Putamen (tissue), 1 donor: Measurements from ENCODE around the gene IFIH1.

Experiments
- DNase-seq: peaks from one replicate; pipeline ENCODE4 v3.0.0-alpha.2; 2016; ENCODE audit warnings: low spot score

IFIH1 gene

DNA sequence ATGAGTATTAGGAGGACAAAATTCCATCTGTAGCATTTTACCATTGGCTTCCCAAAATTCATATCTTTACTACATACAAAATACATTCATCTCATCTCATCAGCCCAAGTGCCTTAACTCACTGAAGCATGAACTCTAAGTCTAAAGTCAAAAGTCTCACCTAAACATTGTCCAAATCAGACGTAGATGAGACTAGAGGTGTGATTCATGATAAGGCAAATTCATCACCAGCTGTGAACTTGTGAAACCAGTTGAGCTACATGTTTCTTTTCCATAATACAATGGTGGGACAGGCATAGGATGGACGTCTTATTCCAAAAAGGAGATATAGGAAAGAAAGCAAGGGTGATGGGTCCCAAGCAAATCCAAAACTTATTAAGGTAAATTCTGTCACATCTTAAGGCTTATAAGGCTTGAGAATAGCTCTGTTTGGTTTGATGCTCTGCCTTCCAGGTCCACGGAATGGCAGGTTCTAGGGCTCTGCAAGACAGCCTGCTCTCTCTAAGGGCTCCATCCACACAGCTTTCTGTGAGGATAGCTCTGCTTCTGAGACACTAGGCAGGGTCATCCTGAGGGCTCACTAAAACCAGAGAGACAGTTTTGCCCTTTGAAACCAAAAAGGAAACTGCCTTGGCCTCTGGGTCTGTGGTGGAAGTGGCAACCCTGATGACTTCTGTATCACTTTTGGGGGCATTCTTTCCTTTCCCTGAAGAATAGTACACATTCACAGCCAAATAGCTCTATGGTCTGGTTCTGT is 9.6 kb downstream of the IFIH1 start:
- no peak for DNase-seq

DNA sequence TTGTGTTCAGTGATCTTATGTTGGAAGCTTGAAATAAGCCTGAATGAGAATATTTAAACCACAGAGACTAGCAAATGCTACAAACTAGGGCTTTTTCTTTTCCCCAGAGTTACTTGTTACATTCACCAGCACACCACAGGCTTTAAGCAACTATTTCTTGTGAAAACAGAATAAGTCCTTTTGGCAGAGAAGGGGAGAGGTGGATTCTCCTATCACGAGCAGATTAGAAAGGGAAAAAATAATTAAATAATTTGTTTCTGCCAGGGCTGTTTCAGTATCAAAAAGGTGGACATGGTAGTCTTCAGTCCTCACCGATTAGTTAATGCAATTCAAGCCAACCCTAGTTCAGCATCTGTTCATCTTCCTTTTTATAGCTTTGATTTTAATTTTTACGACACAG is 12.6 kb downstream of the IFIH1 start:
- DNase-seq: no peak

DNA sequence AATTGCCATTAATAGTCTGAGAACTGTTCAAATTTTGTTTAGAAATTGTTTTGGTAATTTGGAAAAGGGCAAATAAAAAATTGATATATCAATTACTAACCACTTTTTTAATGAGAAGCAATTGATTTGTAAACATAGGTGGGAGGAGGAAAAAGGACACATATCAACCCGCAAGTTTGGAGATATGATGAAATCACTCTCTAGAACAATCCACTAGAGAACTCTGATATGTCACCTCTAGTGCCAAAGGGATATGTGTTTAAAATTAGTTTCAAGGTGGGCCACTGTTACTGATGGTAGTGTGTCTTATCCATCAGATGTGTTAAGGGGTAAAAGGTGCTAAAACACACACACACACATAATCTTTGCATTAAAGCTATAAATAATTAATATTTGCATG is 16.6 kb downstream of the IFIH1 start:
- no peak for DNase-seq

DNA sequence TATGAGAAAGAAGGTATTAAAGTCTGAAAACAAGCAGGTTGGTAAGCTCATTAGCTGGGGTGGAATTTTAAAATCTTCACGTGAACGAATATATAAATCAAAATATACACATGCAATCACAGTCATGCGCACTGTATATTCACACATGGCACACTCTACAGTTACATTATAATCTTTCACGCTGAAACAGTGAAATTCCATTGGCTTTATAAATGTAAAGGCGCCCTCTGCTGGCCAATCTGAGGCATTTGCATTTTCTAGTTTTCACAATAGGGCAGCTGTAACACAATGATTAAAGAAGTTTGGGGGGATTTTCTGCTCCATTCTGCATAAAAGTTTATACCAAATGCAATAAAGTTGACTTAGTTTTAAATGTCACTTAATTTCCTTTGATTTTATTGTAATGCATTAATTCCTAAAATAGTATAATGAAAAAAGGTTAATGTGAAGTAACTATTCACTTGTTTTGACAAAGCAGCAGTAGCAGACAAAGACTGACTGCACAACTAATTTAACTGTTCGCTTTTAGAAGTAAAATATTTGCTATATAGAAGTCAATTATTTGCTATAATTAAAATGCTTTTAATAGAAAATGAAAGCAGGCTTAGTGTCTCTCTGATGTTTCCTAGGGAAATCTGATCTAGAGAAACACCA is 17.2 kb downstream of the IFIH1 start:
- peak; percentile 68 for DNase-seq

DNA sequence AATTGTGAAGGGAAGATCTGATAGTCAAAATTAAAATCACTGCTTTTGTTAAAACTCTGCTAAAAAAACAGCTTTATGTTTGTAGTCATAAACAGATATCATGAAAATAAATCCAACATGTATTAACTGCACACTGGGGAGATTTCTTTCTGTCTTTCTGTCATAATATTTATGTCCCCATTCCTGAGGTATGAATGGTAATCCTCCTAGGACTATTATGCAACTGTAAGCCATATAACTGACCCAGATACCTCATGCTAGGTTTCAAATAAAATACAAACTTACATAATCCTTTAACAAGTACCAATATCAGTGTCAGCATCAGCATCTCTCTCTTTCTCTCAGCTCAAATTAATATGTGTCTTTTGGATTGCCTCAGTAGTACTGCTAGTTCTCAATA is 18.2 kb downstream of the IFIH1 start:
- no peak for DNase-seq

DNA sequence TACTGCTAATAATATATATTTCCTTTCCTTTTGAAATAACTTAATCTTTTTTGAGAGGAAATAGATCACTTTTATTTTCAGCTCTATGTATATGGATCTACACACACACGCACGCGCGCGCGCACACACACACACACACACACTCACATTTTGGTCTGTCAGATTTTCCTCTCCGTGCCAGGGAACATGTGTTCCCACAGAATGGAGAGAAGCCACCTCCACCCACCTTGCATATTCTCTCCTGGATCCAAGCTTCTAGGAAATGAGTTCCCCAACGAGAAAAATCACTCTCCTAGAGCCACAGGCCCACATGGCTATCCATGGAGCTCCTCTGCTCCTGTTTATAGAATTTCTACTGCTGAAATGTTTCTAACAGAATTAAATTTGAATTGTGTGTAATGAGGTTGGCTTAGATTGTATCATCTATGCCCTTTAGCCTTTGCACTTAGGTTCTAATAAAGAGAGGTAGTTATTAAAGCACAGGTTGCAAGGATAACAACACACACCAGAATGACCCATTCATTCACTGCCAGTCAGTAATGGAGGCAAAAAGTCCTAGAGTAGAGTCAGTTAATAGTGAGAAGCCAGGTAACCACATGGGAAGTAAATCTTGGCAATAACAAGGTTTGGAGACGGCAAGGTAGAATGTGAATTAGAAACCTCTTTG is 19.7 kb downstream of the IFIH1 start:
- no peak for DNase-seq

DNA sequence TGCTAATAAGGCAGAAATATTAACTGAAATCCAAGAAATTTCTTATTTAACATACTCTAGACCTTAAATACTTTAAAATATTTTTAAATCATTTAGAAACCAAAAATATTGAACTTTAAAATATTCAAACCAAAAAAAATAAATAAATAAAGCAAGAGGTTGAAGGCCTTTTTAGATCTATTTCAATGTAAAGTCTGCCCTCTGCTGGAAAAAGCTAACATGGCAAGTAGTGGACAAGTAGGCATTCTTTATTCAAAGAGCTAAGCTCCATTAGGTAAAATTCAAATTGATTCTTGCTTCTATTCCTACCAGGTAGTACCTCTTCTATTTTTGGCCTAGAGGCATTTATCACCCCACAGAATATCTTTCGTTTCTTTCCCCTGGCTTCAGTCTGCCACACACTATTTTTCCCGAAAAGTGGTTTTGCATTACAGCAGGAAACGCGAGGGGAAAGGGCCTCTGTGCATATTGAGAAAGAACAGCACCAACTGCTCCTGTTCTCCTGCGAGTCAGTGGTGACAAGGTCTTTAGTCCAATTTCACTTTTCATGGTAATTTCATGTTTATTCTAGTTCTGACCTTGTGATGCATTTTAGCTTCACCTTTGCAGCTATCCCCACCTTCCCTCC is 20.4 kb downstream of the IFIH1 start:
- DNase-seq: peak; percentile 80

DNA sequence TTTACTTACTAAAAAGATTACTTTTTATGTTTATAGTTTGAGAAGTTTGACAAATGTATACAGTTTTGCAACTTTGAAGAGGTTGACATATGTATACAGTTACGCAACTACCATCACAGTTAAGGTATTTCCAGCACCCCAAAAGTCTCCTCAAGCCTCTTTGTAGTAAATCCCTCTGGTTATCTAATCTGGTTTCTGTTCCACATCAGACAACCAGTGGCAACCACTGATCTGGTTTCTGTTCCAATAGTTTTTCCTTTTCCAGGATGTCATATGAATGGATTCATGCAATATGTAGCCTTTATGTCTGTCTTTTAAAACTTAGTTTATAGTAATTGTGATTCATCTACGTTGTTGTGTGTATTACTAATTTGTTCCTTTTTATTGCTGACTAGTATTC is 23.5 kb downstream of the IFIH1 start:
- DNase-seq: no peak

DNA sequence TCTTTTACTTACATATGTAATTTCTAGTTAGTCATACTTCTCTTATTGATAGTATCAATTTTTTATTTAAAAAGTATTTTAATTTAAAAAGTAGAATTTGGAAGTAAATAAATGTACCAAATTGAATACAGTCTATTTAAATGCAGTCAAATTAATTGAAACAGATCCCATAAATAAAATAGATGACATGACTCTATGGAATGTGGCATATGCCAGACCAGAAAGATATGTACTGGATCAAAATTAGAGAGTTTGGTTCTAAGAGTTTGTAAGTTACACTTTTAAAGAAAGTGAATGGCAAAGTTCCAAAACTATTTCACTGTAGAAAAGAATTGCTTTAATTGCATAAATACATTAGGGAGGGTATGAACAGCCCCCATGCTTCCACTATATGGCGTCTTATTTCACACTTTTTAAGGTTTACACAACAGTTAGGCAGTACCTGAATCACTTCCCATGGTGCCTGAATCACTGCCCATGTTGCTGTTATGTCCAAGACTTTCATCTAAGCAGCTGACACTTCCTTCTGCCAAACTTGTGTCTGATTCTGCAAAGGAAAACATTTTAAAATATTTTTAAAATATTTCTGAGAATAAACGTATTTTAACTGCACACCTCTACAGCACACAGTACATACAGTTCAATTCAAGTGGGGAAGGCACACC is 25.2 kb downstream of the IFIH1 start:
- DNase-seq: no peak

DNA sequence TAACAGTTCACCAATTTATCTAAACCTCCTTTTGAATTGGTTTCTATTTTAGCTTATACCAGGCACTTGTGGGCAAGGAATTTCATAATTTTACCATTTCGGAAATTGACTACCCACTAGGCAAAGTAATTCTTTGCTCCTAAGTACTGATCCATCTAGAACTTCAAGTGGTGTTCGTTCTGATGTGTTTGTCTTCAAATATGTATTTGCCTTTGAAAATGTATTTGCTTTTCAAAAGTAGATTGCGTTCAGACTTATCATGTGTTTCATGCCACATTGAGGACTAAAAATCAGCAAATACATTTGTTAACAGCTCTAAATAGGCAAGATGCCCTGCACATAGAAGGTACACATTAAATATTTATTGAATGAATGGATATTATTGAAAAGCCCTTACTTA is 26.7 kb downstream of the IFIH1 start:
- no peak for DNase-seq

DNA sequence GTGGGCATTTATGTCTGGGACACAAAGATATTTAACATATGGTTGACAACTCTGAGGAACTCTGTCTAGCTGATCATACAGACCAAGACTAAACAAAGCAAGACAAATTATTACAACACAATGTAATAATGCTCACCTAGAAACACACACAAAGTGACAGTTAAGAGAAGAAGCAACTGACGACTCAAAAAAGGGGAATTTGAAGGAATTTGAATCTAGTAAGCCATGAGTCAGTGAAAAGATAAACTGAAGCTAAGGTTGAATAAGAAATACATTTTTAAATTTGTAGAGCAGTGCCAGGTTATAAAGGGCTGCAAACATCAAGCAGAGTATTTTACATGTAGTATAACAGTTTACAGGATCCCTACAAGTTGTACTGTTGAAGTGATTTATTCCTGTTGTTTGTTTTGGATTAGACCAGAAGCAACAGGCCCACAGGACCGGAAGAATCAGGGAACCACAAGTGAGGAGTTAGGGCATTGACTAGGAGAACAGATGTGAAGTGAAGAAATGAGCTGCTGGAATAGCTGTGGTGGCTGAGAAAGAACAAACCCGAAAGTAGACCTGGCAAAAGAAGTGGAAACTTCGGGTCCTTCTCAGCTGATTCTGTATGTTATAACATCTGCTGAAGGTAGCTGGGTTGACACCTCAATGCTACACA is 35.6 kb downstream of the IFIH1 start:
- no peak for DNase-seq

DNA sequence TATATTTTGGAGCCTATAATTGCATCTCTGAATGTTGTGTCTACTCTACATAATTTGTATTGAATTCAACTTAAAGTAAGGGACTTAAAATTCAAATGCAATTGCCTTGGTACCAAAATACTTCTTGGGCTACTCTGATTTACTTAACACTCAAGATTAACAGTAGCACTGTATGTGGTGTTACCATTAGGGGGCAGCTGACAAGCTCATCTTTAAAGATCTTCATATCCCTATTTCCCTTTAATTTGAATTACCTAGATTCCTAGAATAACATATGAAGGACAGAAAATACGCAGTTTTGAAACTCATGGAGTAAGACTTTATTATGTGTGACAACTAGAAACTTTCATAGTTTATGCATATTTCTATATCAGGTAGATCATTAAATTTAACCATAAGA is 37.8 kb downstream of the IFIH1 start:
- no peak for DNase-seq

DNA sequence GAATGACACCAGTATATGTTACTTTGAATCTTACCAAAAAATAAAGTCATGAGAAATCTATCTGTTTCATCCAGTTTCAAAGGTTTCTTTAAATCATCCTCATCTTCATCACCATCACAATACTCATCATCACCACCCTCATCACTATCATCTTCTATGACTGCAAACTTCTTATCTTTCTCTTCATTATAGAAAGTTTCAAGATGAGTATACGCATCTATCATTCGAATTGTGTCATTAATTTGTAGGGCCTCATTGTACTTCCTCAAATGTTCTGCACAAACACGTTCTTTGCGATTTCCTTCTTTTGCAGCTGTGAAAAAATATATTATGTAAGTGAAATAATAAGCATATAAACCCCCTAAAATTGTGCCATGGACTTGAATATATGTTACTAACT is 41.1 kb downstream of the IFIH1 start:
- no peak for DNase-seq

DNA sequence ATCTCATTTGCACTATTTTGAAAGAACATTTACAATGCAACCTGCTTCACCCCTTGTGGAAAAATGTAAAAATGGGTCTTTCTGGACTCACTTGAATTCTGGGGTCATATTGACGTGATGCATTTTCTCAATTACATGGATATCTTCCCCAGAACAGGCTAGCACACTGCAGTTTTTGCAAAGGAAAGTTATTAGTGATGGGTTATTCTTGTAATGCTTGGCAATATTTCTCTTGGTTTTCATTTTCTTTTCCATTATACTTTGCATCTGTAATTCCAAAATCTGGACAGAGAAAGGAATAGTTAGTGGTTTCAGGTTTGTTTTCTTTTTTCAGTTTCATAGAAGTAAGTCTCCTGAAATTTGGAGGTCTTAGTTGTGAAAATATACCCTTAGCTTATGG is 50.5 kb downstream of the IFIH1 start:
- no peak for DNase-seq

DNA sequence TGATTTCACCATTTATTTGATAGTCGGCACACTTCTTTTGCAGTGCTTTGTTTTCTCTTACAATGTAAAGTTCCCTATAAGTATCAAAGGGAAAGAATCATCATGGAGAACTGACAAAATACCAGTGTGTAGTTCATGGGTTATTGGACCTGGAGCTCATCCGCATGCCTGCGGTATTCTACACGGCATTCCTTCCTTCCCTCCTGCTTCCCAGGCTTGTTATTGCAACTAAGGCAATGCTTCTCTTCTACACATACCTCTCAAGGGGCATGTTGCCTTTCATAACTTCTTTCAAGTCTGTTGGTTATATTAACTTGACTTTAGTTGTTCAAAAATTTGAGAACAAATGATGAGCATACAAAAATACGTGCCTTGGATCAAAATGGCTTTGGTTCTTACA is 51.0 kb downstream of the IFIH1 start:
- DNase-seq: no peak

DNA sequence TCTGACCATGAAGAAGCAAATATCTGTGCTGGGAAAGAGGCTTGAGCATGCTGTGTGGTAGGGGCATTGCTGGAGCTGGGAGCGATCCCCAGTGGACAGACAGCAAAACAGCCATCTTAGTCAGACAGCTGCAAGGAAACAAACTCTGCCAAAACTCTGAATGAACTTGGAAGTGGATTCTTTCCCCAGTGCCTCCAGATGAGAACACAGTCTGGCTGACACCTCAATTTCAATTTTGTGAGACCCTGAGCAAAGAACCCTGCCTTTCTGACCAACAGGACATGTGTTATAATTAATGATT is 52.1 kb downstream of the IFIH1 start:
- DNase-seq: no peak

DNA sequence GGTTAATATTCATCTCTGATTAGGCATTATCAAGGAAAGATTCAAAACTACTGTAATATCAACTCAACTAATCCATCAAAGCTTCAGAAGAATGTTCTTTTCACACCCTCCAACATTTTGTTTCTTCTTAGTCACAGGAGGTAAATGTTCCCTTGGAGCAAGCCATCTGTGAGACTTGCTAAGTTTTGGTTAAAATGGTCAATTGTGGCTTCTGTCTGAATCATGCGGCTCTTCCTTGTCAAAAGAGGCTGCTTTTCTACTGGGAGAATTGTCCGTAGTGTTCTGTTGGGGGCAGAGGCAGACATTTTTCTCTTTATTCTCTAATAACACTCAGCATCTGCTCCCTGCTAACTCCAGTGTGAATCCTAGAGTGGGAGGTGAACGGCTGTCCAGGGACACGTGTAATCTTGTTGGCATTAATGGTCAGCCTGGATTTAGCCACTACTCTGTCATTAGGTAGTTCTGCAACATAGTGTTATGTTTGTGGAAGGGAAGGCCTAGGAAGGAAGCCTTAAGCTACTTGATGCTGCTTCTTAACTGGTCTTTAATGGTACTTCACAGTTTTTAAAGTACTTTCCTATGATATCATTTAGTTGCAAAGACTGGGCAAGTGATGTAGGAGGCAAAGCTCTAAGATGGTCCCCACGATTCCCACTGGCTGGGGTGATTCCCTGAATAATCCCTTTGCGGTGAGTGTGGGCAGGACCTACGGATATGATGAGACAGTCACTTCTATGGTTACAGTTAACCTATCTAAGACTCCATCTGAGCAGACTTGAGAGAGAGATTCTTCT is 52.6 kb downstream of the IFIH1 start:
- DNase-seq: no peak

DNA sequence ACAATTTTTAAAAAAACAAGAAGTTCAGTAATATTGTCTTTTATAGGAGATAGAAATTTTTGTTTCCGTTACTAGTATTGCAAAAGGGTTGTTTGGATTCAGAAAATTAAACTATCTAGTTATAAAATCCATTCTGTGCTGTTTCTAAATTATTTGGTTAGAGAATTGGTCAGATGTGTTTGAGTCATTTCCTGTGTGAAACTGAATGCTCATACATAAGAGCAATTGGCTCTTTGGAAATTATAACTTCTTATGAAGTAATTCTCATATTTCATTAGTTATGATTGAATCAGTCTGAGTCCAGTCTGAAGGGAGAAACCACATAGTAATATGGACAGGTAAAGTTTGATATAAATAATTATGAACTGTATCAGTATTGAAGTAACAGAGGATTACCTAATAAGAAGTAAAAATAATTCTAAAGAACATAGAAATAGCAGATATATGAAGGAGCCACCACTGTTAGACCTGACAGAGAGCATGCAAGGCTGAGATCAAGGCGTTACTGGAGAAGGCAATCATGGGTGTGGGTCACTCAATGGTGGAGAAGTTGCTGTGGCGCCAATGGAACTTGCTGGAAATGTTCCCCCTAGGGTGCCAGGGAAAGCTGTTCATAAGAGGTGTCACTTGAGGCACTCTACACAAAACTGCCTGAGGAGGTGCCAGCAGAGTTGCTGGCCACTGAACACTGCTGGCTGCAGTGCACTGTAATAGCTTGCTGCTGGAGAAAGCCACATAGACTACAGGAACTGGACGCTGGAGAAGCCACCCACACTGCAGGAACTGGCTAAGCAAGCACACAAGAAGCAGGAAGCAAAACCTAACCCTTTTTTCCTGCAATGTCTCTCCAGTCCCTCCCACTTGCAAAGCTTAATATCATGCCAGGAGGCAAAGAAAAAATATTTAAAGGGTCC is 57.2 kb downstream of the IFIH1 start:
- DNase-seq: no peak

DNA sequence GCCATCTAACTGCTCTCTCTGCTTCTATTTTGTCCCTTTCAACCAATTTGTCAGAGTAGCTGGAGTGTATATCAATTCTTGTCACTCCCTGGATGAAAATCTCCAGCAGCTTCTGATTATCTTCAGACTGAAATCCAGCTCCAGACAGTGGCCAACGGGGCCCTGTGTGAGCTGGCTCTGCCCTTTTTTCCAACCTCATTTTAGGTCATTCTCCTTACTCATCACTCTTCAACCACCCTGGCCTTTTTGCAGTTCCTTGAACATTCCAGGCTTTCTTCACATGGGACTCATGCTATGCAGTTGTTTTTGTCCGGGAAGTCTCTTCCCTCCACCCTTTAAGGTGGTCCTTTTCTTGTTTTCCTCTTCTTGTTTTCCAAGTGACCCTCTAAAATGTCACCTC is 59.8 kb downstream of the IFIH1 start:
- no peak for DNase-seq

DNA sequence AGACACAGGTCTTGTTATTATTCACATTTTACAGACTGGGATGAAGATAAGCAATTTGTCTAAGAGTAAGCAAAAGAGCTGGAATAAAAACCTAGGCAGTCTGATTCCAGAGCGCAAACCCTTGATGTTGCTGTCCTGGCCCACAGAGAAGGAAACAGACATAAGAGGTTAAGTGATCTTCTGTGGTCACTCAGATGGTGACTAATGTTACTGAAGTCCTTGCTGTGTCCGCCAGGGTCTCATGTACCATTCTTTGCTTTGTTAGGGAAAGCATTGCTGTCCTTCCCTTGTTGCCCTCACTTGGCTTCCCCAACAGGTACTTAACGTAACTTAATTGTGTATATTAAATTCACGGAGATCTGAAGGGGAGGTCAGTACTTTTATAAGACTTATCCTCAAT is 60.3 kb downstream of the IFIH1 start:
- DNase-seq: no peak
